Hepatocyte (in vitro differentiated cells): ENCODE results near the gene CHRM1. TPM values are rescaled to one million over a fixed set of nuclear protein-coding genes. Genes with fewer than 3 reads are reported as not detected.

Experiments used
- DNase-seq: peaks from one replicate; pipeline ENCODE4 v3.0.0-alpha.2; 2016; ENCODE audit warnings: low spot score
- H2AFZ ChIP-seq: fragments of 200-600 bp; sonication (generic); 2 replicates; pipeline ENCODE4 v1.6.0; 2016; ENCODE audit warnings: antibody characterized with exemption, mild to moderate bottlenecking
- H3K27ac ChIP-seq: fragments of 200-600 bp; sonication (generic); 2 replicates; pipeline ENCODE4 v1.5.1; 2016; ENCODE audit warnings: mild to moderate bottlenecking
- H3K27me3 ChIP-seq: fragments of 200-600 bp; sonication (generic); 2 replicates; pipeline ENCODE4 v1.6.1; 2016
- H3K36me3 ChIP-seq: fragments of 200-600 bp; sonication (generic); replicated peaks from 2 replicates; pipeline ENCODE4 v1.5.1; 2016; ENCODE audit warnings: low read depth; ENCODE audit not compliant: insufficient read depth
- H3K4me1 ChIP-seq: fragments of 200-600 bp; sonication (generic); 2 replicates; pipeline ENCODE4 v1.5.1; 2016; ENCODE audit warnings: mild to moderate bottlenecking, moderate library complexity; ENCODE audit not compliant: insufficient read depth
- H3K4me2 ChIP-seq: fragments of 200-600 bp; sonication (generic); 2 replicates; pipeline ENCODE4 v1.6.0; 2016
- H3K4me3 ChIP-seq: fragments of 200-600 bp; sonication (generic); 2 replicates; pipeline ENCODE4 v1.5.1; 2016; ENCODE audit warnings: mild to moderate bottlenecking
- H3K79me2 ChIP-seq: fragments of 200-600 bp; sonication (generic); 2 replicates; pipeline ENCODE4 v1.6.0; 2017; ENCODE audit warnings: mild to moderate bottlenecking
- H3K9me2 ChIP-seq: fragments of 200-600 bp; sonication (generic); replicated peaks from 2 replicates; pipeline ENCODE4 v1.6.0; 2017; ENCODE audit warnings: mild to moderate bottlenecking; ENCODE audit not compliant: insufficient read depth
- H3K9me3 ChIP-seq: fragments of 200-600 bp; sonication (generic); 2 replicates; pipeline ENCODE4 v1.5.1; 2016; ENCODE audit warnings: low read depth, mild to moderate bottlenecking
- H4K20me1 ChIP-seq: fragments of 200-600 bp; sonication (generic); 2 replicates; pipeline ENCODE4 v1.6.0; 2016; ENCODE audit warnings: mild to moderate bottlenecking; ENCODE audit not compliant: insufficient read depth, poor library complexity, severe bottlenecking
- EZH2 ChIP-seq: fragments of 200-600 bp; sonication (generic); IDR thresholded peaks from 2 replicates; pipeline ENCODE4 v1.6.1; 2016; ENCODE audit warnings: antibody characterized with exemption, mild to moderate bottlenecking, borderline replicate concordance
- EZH2phosphoT487 ChIP-seq: fragments of 200-600 bp; sonication (generic); IDR thresholded peaks from one replicate; pipeline ENCODE4 v1.6.1; 2018; ENCODE audit warnings: antibody characterized with exemption, mild to moderate bottlenecking, low read depth, moderate library complexity; ENCODE audit not compliant: unreplicated experiment, severe bottlenecking
- WGBS: methylation state at CpG from one replicate; pipeline ENCODE4 v1.1.6; 2016; ENCODE audit warnings: low lambda C conversion rate; ENCODE audit errors: missing lambda C conversion rate; 5-methylcytosine and 5-hydroxymethylcytosine counted together
- polyA plus RNA-seq: library from polyadenylated mRNA; unstranded; fragments of >200 nt; fragmentation: Nextera tagmentation; extraction: Ambion mirVana; gene quantifications from 2 replicates; pipeline ENCODE4 v1.2.1, GENCODE V29; 2016
- total RNA-seq: library from RNA; depleted of rRNA; stranded (reverse); fragments of >200 nt; gene quantifications from 2 replicates; pipeline ENCODE4 v1.2.3, GENCODE V29; 2014
- TF ChIP-seq, protein P1 (sequence below): fragments of 200-600 bp; sonication (generic); IDR thresholded peaks from 2 replicates; pipeline ENCODE4 v1.5.1; 2016; ENCODE audit warnings: antibody characterized with exemption, mild to moderate bottlenecking; ENCODE audit not compliant: poor library complexity

The CHRM1 gene
- total and polyA plus RNA-seq, 2 experiments from 2014 or later: not detected

DNA sequence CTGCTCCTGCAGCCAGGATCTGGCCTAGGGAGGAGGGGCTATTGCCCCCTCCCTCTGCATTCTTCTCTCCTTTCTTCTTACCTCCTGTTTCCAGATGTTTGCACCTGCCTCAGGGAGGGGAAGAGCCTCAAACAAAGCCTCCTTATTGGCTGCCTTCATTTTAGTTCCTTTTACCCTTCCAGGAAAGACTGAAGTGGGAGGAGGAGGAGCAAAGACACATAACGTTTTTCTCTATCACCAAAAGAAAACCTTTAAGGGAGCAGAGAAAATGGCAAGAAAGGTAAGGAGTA, 13.3 kb upstream of the CHRM1 start:
- Histone ChIP-seq H3K9me3 (no peaks in the 10 kb centered on the region), H4K20me1 (no peaks in the 10 kb centered on the region), H3K27ac (no peak overlapping the region), H2AFZ (no peak overlapping the region), H3K4me1 (no peaks in the 10 kb centered on the region), H3K36me3 (no peaks in the 10 kb centered on the region), H3K27me3 (peaks cover under 1% of the 10 kb centered on the region), H3K4me2 (no peak overlapping the region), H3K9me2 (no peaks in the 10 kb centered on the region), H3K4me3 (no peak overlapping the region), H3K79me2 (no peaks in the 10 kb centered on the region)
- no peak for DNase-seq
- no peak for TF ChIP-seq EZH2
- no peak for TF ChIP-seq EZH2phosphoT487
- TF ChIP-seq, protein P1, sequence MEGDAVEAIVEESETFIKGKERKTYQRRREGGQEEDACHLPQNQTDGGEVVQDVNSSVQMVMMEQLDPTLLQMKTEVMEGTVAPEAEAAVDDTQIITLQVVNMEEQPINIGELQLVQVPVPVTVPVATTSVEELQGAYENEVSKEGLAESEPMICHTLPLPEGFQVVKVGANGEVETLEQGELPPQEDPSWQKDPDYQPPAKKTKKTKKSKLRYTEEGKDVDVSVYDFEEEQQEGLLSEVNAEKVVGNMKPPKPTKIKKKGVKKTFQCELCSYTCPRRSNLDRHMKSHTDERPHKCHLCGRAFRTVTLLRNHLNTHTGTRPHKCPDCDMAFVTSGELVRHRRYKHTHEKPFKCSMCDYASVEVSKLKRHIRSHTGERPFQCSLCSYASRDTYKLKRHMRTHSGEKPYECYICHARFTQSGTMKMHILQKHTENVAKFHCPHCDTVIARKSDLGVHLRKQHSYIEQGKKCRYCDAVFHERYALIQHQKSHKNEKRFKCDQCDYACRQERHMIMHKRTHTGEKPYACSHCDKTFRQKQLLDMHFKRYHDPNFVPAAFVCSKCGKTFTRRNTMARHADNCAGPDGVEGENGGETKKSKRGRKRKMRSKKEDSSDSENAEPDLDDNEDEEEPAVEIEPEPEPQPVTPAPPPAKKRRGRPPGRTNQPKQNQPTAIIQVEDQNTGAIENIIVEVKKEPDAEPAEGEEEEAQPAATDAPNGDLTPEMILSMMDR: no peak
- 20% methylated on average over 1 of the region's 1 CpG for WGBS

DNA sequence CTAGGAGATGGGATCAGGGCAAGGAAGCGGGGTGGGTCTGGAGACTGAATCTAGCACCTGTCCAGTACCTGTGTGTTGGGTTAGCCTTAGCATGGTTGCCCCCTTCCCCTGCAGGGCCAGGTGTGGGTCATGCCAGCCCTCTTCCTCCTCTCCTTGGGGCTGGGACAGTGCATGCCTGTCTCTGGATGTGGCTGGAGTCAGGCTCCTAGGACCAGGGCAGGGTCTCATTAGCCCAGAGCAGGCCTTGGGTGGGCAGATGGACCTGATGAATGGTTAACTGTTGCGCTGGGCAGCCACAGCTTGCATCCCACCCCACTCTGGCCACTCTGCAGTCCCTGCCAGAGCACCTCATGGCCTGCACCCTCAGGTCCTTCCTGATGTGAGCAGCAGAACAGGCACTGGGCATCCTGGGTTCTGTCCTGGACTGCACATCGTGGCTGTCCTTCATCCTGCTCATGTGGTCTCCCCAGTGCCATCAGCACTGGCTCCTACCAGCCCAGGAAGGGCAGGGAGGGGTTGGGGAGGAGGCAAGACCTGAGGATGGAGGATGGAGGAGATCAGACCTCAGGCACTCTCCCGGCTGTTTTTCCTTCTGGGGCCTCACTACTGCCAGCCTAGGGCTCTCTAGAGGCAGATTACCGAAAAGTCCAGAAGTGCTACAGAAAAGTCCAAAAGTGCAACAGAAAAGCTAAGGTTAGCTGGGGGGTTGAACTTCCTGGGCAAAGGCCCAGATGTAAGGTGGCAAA, 12.8 kb upstream of the CHRM1 start:
- Histone ChIP-seq H4K20me1 (no peaks in the 10 kb centered on the region), H3K4me1 (no peaks in the 10 kb centered on the region), H3K4me3 (no peak overlapping the region), H3K4me2 (no peak overlapping the region), H3K27ac (no peak overlapping the region), H3K79me2 (no peaks in the 10 kb centered on the region), H3K9me2 (no peaks in the 10 kb centered on the region), H3K9me3 (no peaks in the 10 kb centered on the region), H3K27me3 (peaks cover 5% of the 10 kb centered on the region), H2AFZ (no peak overlapping the region), H3K36me3 (no peaks in the 10 kb centered on the region)
- TF ChIP-seq EZH2: no peak
- no peak for TF ChIP-seq EZH2phosphoT487
- TF ChIP-seq, protein P1: no peak
- DNase-seq: no peak
- 95% methylated on average over 4 of the region's 5 CpGs for WGBS

DNA sequence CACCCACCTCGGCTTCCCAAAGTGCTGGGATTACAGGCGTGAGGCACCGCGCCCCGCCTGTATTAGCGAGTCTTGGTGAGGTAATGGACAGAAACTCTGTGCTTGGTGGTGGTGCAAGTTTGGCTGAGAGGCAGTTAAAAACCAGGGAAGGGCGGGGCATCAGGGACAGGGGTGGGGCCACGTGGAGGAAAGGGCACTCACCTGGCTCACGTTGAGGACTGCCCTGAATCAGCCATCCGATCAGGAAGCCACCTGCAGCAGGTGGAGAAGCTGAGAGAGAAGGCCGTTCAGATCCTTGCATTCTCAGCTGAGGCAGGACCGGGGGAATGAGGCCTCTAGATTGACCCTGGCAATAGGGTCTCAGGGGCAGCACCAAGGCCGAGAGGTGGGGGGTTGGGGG, 12.1 kb upstream of the CHRM1 start:
- no peak for DNase-seq
- H4K20me1 ChIP-seq: no peaks in the 10 kb centered on the region
- WGBS: 90% methylated on average over 8 of the region's 13 CpGs

More for the DNA sequence above, 12.1 kb upstream of the CHRM1 start:
- Histone ChIP-seq H3K4me1 (no peaks in the 10 kb centered on the region), H3K9me3 (no peaks in the 10 kb centered on the region), H3K36me3 (no peaks in the 10 kb centered on the region), H3K4me2 (no peak overlapping the region), H3K79me2 (no peaks in the 10 kb centered on the region), H3K9me2 (no peaks in the 10 kb centered on the region), H3K27me3 (peaks cover 11% of the 10 kb centered on the region), H3K27ac (no peak overlapping the region), H2AFZ (no peak overlapping the region), H3K4me3 (no peak overlapping the region)
- no peak for TF ChIP-seq EZH2
- TF ChIP-seq, protein P1: no peak
- TF ChIP-seq EZH2phosphoT487: no peak
